HUES64 (cell line): ENCODE data around the gene MAST2. TPM values are rescaled to one million over a fixed set of nuclear protein-coding genes. Genes with fewer than 3 reads are reported as not detected.
A peak's percentile ranks its signal among the peaks of the same experiment; 100 is the strongest.

Source experiments
- H3K27ac ChIP-seq: 2 replicates; pipeline ENCODE4 v1.7.0; 2013; ENCODE audit warnings: low read depth, low read length, inconsistent platforms
- H3K27me3 ChIP-seq: 2 replicates; pipeline ENCODE4 v1.6.1; 2013; ENCODE audit warnings: mild to moderate bottlenecking, low read length; ENCODE audit not compliant: insufficient read depth
- H3K36me3 ChIP-seq: 2 replicates; pipeline ENCODE4 v1.6.1; 2013; ENCODE audit warnings: mild to moderate bottlenecking, low read length; ENCODE audit not compliant: insufficient read depth
- H3K4me1 ChIP-seq: 2 replicates; pipeline ENCODE4 v1.6.1; 2013; ENCODE audit warnings: mild to moderate bottlenecking, low read length, moderate library complexity; ENCODE audit not compliant: insufficient read depth
- H3K4me3 ChIP-seq: 2 replicates; pipeline ENCODE4 v1.5.1; 2013; ENCODE audit warnings: mild to moderate bottlenecking, low read length, moderate library complexity
- H3K9ac ChIP-seq: 2 replicates; pipeline ENCODE4 v1.6.1; 2013; ENCODE audit warnings: mild to moderate bottlenecking, low read depth, low read length
- H3K9me3 ChIP-seq: 2 replicates; pipeline ENCODE4 v1.6.1; 2013; ENCODE audit warnings: low read depth, low read length; ENCODE audit not compliant: insufficient read depth
- WGBS: fragments of 150-250, 120-280 bp; methylation state at CpG from one replicate; pipeline ENCODE4 v1.1.7; 2013; ENCODE audit warnings: missing lambda C conversion rate; 5-methylcytosine and 5-hydroxymethylcytosine counted together
- polyA plus RNA-seq, 2 experiments: library from polyadenylated mRNA; stranded (reverse); fragments of 50-300 nt; gene quantifications; one replicate each; pipeline ENCODE4 v1.2.3, GENCODE V29; 2013

MAST2 gene
- polyA plus RNA-seq (2013, experiment 1 of 2) = 19.2 TPM
- polyA plus RNA-seq (2013, experiment 2 of 2) = 22.2 TPM

DNA sequence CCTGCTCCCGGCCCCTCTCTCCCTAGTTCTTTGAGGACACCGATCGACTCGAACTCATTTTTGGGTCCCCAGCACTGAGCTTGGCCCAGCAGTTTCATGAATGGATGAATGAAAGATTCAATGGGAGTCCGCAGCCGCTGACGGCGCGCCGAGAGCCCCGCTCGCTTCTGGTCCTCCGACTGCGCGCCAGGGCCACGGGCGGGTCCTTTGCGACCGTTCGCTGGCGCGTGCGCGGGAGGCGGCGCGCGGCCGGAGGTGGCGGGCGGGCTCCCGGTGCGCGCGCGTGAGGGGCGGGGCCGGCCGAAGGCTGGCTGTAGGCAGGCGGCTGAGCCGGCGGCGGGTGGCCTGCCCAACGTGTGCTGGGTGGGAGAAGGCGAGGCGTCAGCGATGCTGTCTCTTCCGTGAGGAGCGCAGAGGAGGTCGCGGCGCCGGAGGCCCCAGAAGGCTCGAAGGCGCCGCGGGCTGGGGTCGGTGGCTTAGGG lies at the start of gene MAST2:
TSS of gene MAST2 (plus strand) at position 314 of the 482 bp plus-strand sequence. CDS start 284 bp downstream, outside the sequence.
- Histone ChIP-seq H3K36me3 (peaks cover 20% of the 10 kb centered on the region), H3K4me1 (peaks cover 14% of the 10 kb centered on the region), H3K27ac (peak within 1 kb of the TSS; percentile 66; the same call in 1 of the 2 replicates), H3K4me3 (peak within 1 kb of the TSS; percentile 76), H3K9me3 (no peaks in the 10 kb centered on the region), H3K9ac (peak within 1 kb of the TSS; percentile 82), H3K27me3 (peaks cover 30% of the 10 kb centered on the region; the same call in 1 of the 2 replicates)
- 1% methylated on average over 49 of the region's 58 CpGs for WGBS

DNA sequence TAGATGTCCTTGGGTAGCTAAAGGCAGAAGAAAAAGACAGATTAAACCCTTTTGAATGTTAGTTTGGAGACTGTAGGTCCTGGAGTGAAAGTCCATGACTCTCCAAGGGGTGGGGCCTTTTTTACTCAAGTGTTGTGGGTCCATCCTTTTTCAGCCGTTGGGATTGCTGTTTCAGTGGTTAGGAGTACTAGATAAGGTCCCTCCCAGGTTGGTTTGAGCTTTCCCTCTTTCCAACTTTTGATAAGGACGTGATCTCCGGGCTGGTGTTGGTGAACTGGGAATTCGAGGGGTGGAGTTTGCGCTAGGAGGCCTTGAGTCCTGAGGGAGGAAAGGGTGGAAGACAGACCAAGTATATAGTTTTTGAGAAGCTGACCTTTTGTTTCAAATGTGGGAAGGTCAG lies 47.7 kb upstream of the MAST2 start:
- Histone ChIP-seq H3K27ac (no peak overlapping the region), H3K4me1 (0 out of 2 replicates have a peak, but pooled peaks cover 3% of the 10 kb centered on the region), H3K36me3 (no peaks in the 10 kb centered on the region), H3K9ac (no peak overlapping the region), H3K4me3 (no peak overlapping the region), H3K9me3 (peaks cover 18% of the 10 kb centered on the region), H3K27me3 (no peaks in the 10 kb centered on the region)
- 80% methylated on average over 5 of the region's 5 CpGs for WGBS

DNA sequence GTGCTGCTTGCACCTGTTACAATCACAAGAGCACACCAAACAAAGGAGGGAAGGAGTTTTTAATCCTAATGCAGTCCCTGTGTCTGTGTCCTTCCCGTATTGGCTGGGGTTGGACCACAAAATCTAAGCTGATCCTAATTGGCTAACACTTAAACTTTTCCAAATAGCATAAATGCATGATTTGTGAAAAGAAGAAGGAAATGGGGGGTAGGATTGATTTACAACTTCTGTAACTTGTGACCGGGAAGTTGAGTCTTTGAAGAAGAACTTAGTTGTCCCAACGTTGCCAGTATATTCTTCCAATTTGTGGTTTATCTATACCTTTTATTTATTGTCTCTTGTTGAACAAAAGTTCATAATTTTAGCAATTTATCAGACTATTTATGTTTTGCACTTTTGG lies 41.1 kb upstream of the MAST2 start:
- no peaks in the 10 kb centered on the region for H3K4me1 ChIP-seq
- H3K36me3 ChIP-seq = no peaks in the 10 kb centered on the region
- no peaks in the 10 kb centered on the region for H3K9me3 ChIP-seq
- no peak overlapping the region for H3K27ac ChIP-seq
- no peak overlapping the region for H3K4me3 ChIP-seq
- H3K27me3 ChIP-seq = no peaks in the 10 kb centered on the region
- H3K9ac ChIP-seq = no peak overlapping the region
- 100% methylated on average over 2 of the region's 3 CpGs for WGBS

DNA sequence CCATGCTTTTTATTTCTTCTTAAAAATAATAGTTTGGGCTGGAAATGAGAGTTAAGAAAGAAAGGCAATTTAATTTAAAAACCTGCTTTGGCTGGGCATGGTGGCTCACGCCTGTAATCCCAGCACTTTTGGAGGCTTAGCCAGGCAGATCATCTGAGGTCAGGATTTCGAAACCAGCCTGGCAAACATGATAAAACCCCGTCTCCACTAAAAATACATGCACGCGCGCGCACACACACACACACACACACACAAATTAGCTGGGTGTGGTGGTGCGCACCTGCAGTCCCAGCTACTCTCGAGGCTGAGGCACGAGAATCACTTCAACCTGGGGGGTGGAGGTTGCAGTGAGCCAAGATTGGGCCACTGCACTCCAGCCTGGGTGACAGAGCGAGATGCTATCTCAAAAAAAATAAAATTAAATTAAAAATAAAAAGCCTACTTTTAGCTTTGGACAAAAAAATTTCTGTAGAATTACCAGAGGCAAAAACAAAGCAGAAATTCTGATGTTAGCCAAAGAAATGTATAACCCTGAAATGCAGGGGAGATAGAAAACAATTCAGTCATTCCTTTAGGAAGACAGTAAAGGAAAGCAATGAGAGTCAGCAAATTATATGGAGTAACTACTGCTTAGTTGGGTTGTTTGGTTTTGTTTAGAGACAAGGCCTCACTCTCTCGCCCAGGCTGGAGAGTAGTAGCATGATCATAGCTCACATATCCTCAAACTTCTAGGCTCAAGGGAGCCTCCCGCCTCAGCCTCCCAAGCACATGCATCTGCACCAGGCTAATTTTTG lies 37.2 kb upstream of the MAST2 start:
- Histone ChIP-seq H3K4me3 (no peak overlapping the region), H3K27ac (no peak overlapping the region), H3K9ac (no peak overlapping the region), H3K27me3 (no peaks in the 10 kb centered on the region), H3K9me3 (no peaks in the 10 kb centered on the region), H3K36me3 (no peaks in the 10 kb centered on the region), H3K4me1 (no peaks in the 10 kb centered on the region)
- 89% methylated on average over 10 of the region's 13 CpGs for WGBS

DNA sequence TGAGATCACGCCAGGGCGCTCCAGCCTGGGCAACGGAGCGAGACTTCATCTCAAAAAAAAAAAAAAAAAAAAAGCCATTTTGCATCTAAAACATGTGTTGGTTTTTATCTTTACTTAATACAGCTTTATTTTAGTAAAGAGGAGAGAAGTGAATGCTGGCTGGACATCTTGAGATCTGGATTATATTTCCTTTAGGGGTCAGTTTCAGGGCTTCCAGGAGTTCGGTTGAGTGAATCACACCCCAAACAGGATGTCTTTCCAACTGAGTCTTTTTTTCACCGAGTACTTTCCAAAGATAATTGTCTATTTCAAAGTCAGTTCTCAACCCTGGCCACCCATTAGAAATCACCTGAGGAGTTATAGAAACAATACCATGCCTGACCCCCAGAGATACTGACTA lies 36.4 kb upstream of the MAST2 start:
- Histone ChIP-seq H3K9ac (no peak overlapping the region), H3K36me3 (no peaks in the 10 kb centered on the region), H3K4me3 (no peak overlapping the region), H3K27ac (no peak overlapping the region), H3K9me3 (no peaks in the 10 kb centered on the region), H3K27me3 (no peaks in the 10 kb centered on the region), H3K4me1 (no peaks in the 10 kb centered on the region)
- WGBS = 94% methylated on average over 2 of the region's 6 CpGs

DNA sequence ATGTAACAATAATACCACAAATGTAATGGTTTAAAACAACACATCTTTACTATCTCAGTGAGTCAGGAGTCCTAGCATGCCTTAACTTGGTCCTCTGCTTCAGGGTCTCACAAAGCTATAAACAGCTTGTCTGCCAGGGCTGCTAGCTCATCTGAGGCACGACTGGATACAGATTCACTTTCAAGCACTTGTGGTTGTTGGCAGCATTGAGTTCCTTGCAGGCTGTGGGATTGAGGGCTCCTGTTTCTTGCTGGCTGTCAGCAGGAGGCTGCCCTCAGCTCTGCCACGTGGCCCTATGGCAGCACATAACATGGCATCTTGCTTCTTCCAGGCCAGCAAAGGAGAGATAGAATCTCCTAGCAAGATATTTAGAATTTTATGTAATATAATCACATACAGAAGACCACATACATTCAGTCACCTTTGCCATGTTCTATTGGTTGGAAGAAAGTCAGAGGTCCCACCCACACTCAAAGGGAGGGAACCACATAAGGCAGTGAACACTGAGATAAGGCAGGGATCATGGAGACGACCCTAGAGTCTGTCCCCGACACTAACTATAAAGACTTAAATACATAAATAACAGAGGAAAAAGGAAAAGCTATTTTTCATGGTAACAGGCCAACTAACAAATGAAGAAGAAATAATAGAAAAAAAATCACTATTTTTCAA lies 34.0 kb upstream of the MAST2 start:
- no peak overlapping the region for H3K27ac ChIP-seq
- no peaks in the 10 kb centered on the region for H3K27me3 ChIP-seq
- H3K36me3 ChIP-seq = no peaks in the 10 kb centered on the region
- no peaks in the 10 kb centered on the region for H3K9me3 ChIP-seq
- no peaks in the 10 kb centered on the region for H3K4me1 ChIP-seq
- H3K4me3 ChIP-seq = no peak overlapping the region
- no peak overlapping the region for H3K9ac ChIP-seq
- WGBS = 32% methylated on average over 2 of the region's 4 CpGs

DNA sequence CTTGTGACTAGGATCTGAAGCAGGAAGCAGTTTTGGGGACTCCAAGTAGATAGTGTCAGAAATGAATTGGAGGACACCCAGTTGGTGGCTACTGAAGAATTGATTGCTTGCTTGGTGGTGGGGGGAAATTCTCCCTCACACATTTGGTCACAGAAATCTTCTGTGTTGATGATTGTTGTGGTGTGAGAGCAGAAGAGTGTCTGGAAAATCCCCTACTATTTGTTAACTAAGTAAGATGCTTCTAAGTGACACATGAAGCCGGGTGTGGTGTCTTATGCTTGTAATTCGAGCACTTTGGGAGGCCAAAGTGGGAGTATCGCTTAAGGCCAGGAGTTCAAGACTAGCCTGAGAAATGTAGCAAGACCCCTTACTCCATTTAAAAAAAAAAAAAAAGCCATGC lies 30.4 kb upstream of the MAST2 start:
- no peaks in the 10 kb centered on the region for H3K36me3 ChIP-seq

DNA sequence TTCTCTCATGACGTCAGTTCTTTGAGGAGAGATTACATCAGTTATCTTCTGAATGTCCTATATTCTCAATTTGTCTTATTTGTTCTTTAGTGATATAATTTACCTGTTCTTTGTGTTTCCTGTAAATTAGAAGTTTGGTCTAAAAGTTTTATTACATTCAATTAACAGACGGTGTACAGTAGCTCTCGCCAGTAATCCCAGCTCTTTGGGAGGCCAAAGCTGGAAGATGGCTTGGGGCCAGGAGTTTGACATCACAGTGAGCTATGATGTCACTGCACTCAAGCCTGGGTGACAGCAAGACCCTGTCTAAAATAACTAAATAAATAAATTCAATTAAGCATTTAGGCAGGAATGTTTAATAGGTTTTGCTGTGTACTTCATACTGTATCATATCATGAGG lies 27.6 kb upstream of the MAST2 start:
- Histone ChIP-seq H3K36me3 (no peaks in the 10 kb centered on the region), H3K9me3 (no peaks in the 10 kb centered on the region), H3K4me3 (no peak overlapping the region), H3K4me1 (no peaks in the 10 kb centered on the region), H3K9ac (no peak overlapping the region), H3K27ac (no peak overlapping the region), H3K27me3 (no peaks in the 10 kb centered on the region)
- 100% methylated on average over 2 of the region's 3 CpGs for whole genome bisulfite sequencing

More for the DNA sequence above, 30.4 kb upstream of the MAST2 start:
- 83% methylated on average over 3 of the region's 3 CpGs for WGBS
- no peak overlapping the region for H3K9ac ChIP-seq
- no peaks in the 10 kb centered on the region for H3K4me1 ChIP-seq
- H3K4me3 ChIP-seq = no peak overlapping the region
- H3K9me3 ChIP-seq = no peaks in the 10 kb centered on the region
- no peak overlapping the region for H3K27ac ChIP-seq
- H3K27me3 ChIP-seq = no peaks in the 10 kb centered on the region

DNA sequence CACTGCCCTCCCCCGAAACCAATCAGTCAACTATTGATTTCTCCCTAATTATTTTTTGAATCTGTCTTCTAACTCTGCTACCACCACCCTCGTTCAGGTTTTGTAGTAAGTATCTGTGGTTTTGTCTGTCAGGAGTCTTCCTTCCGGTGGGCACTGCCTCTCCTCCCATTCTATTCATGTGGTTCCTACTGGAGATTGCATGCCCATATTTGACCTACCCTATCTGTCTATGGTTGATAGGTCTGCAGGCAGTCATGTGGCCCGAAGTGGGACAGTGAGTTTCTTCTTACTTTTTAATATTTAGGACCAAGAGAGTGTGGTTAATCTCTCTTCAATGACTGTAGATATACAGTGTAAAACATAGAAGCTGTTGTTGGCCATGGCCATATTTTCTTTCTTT lies 17.8 kb upstream of the MAST2 start:
- 62% methylated on average over 2 of the region's 4 CpGs for WGBS
- no peak overlapping the region for H3K4me3 ChIP-seq
- H3K4me1 ChIP-seq = no peaks in the 10 kb centered on the region

DNA sequence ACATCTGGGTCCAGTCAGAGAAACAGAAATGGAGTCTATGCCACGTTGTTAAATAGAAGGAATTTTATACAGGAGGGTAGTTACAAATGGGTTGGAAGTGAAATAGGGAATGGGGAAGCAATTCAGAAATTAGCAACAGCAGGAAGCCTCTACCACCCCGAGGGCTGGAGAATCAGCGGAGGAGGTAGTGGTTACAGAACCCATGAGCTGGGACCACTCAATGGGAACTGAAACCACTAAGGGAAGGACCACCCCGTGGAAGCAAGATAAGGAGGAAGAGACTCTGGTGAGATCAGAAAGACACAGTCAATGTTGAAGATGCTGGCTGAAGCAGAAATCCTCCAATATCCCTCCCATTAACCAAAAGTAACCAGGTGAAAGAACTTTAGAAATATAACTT lies 15.5 kb upstream of the MAST2 start:
- Histone ChIP-seq H3K9ac (no peak overlapping the region), H3K4me1 (no peaks in the 10 kb centered on the region), H3K36me3 (no peaks in the 10 kb centered on the region), H3K4me3 (no peak overlapping the region), H3K27ac (no peak overlapping the region), H3K27me3 (peaks cover 3% of the 10 kb centered on the region; the same call in 1 of the 2 replicates), H3K9me3 (no peaks in the 10 kb centered on the region)
- 91% methylated on average over 4 of the region's 4 CpGs for WGBS

More for the DNA sequence above, 17.8 kb upstream of the MAST2 start:
- no peaks in the 10 kb centered on the region for H3K36me3 ChIP-seq
- no peak overlapping the region for H3K9ac ChIP-seq
- H3K9me3 ChIP-seq = no peaks in the 10 kb centered on the region
- no peak overlapping the region for H3K27ac ChIP-seq
- H3K27me3 ChIP-seq = no peaks in the 10 kb centered on the region

DNA sequence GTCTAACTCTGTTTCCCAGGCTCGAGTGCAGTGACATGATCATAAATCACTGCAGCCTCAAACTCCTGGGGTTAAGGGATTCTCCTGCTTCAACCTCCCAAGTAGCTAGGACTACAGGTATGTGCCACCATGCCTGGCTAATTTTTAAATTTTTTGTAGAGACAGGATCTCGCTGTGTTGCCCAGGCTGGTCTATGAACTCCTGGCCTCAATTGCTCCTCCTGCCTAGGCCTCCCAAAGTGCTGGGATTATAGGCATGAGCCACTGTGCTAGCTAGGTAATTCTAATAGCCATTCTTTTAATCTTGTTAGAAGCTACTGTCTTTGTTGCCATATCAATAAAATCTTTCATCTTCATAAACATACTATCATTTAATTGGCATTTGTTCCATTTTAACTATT lies 13.8 kb upstream of the MAST2 start:
- Histone ChIP-seq H3K36me3 (no peaks in the 10 kb centered on the region), H3K9ac (no peak overlapping the region), H3K4me1 (no peaks in the 10 kb centered on the region), H3K27ac (no peak overlapping the region), H3K27me3 (peaks cover 8% of the 10 kb centered on the region; the same call in 1 of the 2 replicates), H3K9me3 (no peaks in the 10 kb centered on the region), H3K4me3 (no peak overlapping the region)
- WGBS = 97% methylated on average over 2 of the region's 2 CpGs
